Ishikawa (cell line): ENCODE measurements around the gene IER5L.

ENCODE experiments used
- CEBPB ChIP-seq: IDR thresholded peaks from 2 replicates; pipeline ENCODE4 v1.6.1; 2012
- CREB1 ChIP-seq: IDR thresholded peaks from 2 replicates; pipeline ENCODE4 v1.6.1; 2012; ENCODE audit warnings: low read depth
- EGR1 ChIP-seq: IDR thresholded peaks from 2 replicates; pipeline ENCODE4 v1.6.1; 2012
- EP300 ChIP-seq: IDR thresholded peaks from 2 replicates; pipeline ENCODE4 v1.6.1; 2012; ENCODE audit warnings: borderline replicate concordance
- FOXM1 ChIP-seq: IDR thresholded peaks from 2 replicates; pipeline ENCODE4 v1.6.1; 2012; ENCODE audit warnings: low read depth, borderline replicate concordance
- RAD21 ChIP-seq: IDR thresholded peaks from 2 replicates; pipeline ENCODE4 v1.6.1; 2012; ENCODE audit warnings: low read depth
- TAF1 ChIP-seq: IDR thresholded peaks from 2 replicates; pipeline ENCODE4 v1.6.1; 2012; ENCODE audit warnings: low read depth, mild to moderate bottlenecking
- TEAD4 ChIP-seq: IDR thresholded peaks from 2 replicates; pipeline ENCODE4 v1.6.1; 2012
- YY1 ChIP-seq: IDR thresholded peaks from 2 replicates; pipeline ENCODE4 v1.6.1; 2012; ENCODE audit warnings: low read depth
- ZBTB7A ChIP-seq: IDR thresholded peaks from 2 replicates; pipeline ENCODE4 v1.6.1; 2012; ENCODE audit warnings: low read depth
- TF ChIP-seq, protein P1 (sequence below): IDR thresholded peaks from 2 replicates; pipeline ENCODE4 v1.6.1; 2012; ENCODE audit warnings: low read depth, mild to moderate bottlenecking
- TF ChIP-seq, protein P2 (sequence below): IDR thresholded peaks from 2 replicates; pipeline ENCODE4 v1.6.1; 2012

DNA sequence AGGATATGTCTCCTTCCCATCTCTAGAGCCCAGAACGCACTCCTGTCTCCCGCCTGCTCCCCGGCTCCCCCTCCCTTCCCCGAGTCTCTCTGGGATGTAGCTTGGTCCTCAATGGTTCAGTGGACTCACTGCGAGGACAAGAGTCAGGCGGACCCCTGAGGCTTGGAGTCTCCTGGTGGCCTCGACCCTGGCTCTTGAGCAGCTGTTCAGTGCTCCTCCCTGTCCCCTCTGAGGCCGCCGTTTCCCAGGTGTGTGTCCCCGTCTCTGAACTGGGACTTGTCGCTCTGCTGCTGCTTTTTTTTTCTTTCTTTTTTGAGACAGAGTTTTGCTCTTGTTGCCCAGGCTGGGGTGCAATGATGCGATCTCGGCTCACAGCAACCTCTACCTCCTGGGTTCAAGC, 44.8 kb upstream of the IER5L start:
- TF ChIP-seq CREB1 = no peak
- TF ChIP-seq, protein P1, sequence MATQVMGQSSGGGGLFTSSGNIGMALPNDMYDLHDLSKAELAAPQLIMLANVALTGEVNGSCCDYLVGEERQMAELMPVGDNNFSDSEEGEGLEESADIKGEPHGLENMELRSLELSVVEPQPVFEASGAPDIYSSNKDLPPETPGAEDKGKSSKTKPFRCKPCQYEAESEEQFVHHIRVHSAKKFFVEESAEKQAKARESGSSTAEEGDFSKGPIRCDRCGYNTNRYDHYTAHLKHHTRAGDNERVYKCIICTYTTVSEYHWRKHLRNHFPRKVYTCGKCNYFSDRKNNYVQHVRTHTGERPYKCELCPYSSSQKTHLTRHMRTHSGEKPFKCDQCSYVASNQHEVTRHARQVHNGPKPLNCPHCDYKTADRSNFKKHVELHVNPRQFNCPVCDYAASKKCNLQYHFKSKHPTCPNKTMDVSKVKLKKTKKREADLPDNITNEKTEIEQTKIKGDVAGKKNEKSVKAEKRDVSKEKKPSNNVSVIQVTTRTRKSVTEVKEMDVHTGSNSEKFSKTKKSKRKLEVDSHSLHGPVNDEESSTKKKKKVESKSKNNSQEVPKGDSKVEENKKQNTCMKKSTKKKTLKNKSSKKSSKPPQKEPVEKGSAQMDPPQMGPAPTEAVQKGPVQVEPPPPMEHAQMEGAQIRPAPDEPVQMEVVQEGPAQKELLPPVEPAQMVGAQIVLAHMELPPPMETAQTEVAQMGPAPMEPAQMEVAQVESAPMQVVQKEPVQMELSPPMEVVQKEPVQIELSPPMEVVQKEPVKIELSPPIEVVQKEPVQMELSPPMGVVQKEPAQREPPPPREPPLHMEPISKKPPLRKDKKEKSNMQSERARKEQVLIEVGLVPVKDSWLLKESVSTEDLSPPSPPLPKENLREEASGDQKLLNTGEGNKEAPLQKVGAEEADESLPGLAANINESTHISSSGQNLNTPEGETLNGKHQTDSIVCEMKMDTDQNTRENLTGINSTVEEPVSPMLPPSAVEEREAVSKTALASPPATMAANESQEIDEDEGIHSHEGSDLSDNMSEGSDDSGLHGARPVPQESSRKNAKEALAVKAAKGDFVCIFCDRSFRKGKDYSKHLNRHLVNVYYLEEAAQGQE = no peak
- no peak for TF ChIP-seq ZBTB7A
- TF ChIP-seq RAD21 = no peak
- no peak for TF ChIP-seq EGR1
- no peak for TF ChIP-seq TAF1
- TF ChIP-seq FOXM1 = no peak
- TF ChIP-seq, protein P2, sequence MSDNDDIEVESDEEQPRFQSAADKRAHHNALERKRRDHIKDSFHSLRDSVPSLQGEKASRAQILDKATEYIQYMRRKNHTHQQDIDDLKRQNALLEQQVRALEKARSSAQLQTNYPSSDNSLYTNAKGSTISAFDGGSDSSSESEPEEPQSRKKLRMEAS = no peak
- no peak for TF ChIP-seq EP300
- TF ChIP-seq CEBPB = no peak
- no peak for TF ChIP-seq YY1
- no peak for TF ChIP-seq TEAD4
